ENCODE data around the gene SYNE1.

GRCh38 chr6:152290693-152291092 is 346.5 kb downstream of the SYNE1 start:
- TF ChIP-seq, protein P1, sequence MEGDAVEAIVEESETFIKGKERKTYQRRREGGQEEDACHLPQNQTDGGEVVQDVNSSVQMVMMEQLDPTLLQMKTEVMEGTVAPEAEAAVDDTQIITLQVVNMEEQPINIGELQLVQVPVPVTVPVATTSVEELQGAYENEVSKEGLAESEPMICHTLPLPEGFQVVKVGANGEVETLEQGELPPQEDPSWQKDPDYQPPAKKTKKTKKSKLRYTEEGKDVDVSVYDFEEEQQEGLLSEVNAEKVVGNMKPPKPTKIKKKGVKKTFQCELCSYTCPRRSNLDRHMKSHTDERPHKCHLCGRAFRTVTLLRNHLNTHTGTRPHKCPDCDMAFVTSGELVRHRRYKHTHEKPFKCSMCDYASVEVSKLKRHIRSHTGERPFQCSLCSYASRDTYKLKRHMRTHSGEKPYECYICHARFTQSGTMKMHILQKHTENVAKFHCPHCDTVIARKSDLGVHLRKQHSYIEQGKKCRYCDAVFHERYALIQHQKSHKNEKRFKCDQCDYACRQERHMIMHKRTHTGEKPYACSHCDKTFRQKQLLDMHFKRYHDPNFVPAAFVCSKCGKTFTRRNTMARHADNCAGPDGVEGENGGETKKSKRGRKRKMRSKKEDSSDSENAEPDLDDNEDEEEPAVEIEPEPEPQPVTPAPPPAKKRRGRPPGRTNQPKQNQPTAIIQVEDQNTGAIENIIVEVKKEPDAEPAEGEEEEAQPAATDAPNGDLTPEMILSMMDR (IDR thresholded peaks at IDR 0.05 in 8 of 11, conservative IDR thresholded peaks at IDR 0.05 in 3 of 11), result no peak
- TF ChIP-seq POLR2AphosphoS5 (IDR thresholded peaks at IDR 0.05) (no peak), POLR2A (IDR thresholded peaks at IDR 0.05) (no peak)
